ENCODE results near the gene ARL2.

GRCh38 chr11:65063532-65063931 lies 49.6 kb downstream of the ARL2 start:
- TF ChIP-seq CTCF (IDR thresholded peaks at IDR 0.05 in 4 of 5, conservative IDR thresholded peaks at IDR 0.05 in 1 of 5) (no peak), POLR2A (IDR thresholded peaks at IDR 0.05) (no peak)
